NOMO-1 treated with dmso at 0.1 percent for 144 hours (cell line): ENCODE results near the gene MYOM3.

ENCODE experiments used
- DNase-seq: peaks from one replicate; lab custom pipeline; 2025; ENCODE audit not compliant: unreplicated experiment; lab: John Stamatoyannopoulos, UW

Gene MYOM3

GRCh38 chr1:24117132-24117531 is 5.2 kb upstream of the MYOM3 start:
- DNase-seq: no peak

- no peak for DNase-seq
Observed at GRCh38 chr1:24114753-24115152, 2.8 kb upstream of the MYOM3 start.

DNA sequence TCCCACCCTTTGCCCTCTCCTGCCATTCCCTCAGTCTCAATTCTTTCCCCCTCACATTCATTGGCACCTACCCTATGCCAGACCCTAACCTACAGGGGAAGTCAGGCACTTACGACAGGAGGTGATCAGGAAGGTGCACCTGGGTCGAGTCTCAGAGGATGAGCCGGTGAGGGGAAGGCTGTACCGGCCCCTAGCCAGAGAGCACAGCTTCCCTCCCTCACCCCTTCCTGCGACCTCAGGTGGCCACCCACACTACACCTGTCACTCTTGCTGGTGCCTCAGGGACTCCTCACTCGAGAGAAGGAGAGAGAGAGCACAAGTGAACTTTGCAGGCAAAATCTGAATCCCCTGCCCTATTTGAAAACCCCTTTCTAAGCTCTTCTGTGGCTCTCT is 1.7 kb upstream of the MYOM3 start:
- no peak for DNase-seq

DNA sequence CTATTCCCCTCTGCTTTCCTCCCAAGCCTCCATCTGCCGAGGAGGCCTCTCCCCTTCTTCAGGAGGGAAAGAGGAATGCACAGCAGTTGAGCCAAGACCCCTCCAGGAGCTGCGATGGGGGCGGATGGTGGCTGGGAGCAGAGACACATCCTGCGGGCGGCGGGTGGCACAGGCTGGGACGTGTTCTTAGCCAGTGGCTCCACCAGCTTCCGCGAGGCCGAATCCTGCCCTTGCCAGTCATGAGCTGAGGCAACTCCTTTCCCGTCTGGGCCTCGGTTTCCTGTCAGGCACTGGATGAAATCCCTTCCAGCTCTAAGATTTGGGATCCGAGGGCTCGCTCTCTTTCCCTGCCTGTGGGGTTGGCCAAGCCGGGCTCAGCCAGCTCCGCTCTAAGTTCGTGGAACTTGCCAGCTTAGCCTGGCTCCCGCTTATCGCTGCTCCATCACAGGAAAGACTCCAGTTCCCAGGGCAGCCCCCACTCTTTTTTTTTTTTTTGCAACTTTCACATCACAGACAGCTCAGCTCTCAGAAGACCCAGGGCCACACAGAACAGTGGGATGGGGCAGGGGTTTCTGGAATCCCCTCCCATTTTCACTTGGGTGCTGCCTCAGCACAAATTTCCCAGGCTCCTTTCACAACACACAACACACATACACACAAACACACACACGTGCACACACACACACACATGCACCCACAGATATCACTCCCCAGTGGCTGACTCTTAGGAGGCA is 506 bp downstream of the MYOM3 start:
- DNase-seq: no peak

DNA sequence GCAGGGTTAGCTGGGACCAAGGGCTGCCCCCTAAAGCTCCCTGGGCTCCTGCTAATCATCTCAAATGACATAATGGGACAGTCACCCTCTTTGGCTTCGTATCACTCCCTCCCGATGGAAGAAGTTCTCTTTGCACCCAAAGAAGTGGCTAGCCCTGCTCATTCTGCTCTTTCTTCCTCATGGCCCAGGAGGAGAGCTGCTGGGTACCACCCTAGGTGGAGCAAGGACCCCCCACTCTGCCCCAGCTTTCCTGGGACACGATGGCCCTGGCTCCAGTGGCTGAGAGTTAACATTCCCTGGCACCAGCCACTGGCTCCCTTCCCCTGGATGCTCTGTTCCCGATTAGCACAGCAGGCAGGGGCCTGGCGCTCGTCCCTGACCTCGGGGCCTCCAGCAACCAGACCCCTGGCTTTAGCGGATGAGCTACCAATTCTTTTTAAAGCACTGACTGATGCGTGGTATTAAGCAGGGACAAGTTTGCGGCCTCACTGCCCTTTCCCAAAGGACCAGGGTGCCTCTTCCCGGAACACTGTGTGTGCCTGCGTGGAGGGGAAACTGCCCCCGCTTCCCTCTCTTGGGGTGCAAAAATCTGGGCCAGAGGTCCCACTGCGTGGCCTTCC is 1.2 kb downstream of the MYOM3 start:
- DNase-seq: no peak

DNA sequence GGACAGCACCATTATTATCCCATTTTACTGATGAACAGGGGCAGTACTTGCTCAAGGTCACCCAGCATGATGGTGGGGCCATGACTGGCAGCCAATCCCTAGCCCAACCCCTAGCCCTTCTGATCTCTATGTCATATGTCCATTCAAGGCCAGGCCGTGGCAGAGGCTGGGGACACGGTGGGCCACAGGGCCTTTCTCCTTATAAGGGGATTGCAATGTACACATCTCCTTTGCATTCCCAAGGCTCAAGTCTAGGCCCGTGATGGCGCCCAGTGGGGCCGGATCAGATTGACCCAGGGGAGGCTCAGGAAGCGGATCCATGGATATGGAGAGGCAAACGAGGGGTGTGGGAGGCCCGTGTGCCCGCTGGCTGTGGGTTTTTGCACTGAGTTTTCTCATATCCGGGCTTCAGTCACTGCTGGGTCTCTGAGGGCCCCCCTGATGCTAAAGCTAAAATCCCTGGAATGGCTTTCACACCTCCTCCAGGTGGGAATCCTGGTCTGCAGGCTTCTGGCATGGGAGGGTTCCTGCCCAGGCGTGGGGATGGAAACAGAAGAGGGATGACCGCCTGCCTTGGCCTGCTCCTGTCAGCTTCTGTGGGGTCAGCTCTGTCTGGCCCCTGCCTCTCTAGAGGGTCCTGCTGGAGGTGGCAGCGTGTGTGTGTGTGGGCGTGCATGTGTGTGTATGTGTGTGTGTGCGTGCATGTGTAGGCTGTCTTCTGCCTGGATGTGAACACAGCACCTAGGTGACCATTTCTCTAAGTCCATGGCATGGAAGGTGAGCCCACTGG is 2.1 kb downstream of the MYOM3 start:
- DNase-seq: no peak

DNA sequence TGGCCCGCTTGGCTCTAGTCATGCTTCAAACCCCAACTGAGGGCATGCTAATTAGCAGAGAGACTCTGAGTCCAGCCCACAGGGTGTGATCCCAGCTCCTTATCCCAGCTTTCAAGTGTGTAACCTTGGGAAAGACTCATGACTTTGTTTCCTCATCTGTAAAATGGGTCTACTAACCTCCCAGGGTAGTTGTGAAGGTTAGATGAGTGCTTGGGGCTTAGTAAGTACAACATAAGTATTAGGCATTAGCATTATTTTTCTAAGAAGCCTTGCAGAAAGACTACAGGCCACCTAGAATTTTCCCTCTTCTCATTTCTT is 2.8 kb downstream of the MYOM3 start:
- no peak for DNase-seq

DNA sequence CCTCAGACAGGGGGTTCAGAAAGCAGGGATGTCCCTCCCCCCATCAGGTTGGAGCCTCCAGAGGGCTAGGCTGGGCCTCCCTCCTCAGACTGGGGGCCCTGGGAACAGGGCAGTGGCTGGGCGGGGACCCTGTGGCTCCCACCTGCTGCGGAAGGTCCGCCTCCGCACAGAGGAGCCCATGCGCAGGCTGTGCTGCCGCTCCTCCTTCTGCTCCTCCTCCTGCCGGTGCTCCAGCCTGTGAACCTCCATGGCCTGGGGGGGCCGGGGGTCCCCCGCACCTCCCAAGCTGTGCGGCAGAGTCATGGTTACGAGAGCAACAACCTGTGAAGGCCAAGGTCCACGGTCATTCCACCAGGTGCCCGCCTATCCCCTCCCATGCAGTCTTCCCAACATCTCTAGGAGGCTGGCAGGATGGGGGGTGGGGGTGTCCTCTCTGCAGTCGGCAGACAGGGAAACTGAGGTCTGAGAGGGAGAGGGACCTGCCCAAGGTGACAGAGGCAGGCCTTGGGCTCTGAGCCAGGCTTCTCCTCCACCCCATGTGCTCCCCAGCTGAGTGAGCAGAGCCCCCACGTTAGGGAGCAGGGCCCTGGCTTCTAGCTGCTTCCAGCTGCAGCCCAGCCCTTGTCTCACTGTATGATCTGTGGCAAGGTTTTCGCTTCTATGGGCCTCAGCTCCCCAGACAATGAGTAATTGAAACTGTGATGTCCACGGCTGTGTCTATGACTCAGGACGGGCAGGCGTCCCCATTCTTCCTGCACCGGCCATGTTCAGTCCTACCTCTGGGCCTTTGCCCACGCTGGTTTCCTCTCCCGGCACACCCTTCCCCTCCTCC is 3.4 kb downstream of the MYOM3 start:
- no peak for DNase-seq

- no peak for DNase-seq
Observed at GRCh38 chr1:24107462-24108138, 4.3 kb downstream of the MYOM3 start.

DNA sequence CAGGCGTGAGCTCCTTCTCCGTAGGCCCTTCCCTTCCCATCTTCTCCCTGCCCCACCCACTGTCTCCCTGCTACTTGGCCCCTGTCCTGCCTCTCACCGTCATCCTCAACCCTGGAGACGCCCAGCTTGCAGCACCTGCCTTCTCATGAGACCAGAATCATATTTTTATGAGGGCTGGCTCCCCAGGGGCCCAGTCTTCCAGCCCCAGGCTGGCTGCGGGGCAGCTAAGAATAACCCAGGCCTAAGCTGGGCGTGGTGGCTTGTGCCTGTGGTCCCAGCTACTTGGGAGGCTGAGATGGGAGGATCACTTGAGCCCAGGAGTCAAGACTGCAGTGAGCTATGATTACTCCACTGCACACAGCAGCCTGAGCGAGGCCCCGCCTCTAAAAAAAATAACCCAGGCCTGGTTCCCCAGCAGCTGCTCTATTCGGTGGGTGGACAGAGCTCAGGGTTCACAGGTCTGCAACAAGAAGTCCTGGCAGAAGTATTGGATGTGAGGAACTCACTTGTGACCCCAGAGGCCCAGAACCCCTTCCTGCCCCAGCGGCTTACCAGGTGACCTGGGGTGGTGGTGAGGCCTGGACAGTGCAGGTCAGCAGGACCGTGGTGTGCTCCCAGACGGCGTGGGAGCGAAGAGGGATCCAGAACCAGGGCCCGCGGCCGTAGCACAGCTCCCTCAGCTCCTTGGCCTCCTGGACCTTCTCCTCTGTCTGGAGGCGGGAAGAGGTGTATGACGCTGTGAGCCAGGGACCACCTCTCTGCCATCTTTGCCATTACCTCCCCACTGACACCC is 6.4 kb downstream of the MYOM3 start:
- DNase-seq: no peak

DNA sequence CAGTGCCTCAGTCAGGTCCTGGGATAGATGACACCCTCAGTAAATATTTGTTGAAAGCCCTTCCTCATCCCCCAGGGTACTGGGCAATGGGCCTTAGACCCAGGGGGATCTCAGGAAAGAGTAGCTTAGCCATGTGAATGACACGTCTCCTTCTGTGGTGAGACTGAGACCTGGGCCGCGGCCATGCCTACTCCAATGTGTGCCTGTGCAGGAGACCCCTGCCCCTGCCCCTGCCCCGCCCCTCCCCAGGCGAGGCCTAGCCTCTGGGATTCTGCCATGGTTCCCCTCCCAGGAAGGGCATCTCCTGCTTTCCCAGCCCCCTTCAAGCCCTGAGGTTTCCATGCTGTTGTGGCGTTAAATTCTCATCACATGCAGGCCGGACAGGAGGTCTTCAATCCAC is 7.1 kb downstream of the MYOM3 start:
- DNase-seq: no peak

DNA sequence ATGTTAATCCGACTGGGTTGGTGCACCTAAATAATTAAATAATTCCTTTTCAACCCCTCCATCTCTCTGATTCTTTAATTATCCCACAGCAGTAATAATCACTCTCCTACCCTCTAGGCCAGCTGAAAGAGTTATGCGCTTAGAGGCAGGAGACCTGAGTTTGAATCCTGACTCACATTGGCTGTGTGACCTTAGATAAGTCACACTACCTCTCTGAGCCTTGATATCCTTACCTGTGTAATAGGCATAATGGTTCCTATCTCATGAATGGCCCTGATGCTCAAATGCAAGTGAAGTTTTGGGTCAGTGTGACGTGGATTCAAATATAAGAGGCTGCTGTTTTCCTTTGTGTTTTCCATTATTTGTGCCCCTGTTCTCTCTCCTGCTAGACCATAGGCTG is 8.1 kb downstream of the MYOM3 start:
- no peak for DNase-seq

DNA sequence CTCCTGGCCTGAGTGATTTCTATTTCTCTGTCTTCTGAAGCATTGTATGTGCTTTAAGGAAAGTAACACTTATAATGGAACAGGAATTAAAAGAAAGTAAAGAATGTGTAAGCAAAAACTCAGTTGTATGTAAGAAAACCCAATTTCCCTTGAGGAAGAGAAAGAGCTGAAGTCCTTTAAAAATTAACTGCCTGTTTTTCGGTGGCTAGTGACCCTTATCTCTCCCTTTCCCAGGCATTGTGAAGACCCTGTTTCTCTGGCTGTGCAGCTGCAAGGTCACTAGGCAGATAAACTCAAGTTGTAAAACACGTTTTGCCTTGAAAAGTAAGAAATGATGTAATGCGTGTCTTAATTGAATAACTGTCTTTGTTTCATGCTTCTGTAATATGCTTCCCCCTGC is 8.5 kb downstream of the MYOM3 start:
- no peak for DNase-seq

- no peak for DNase-seq
Observed at GRCh38 chr1:24102961-24103360, 9.0 kb downstream of the MYOM3 start.

DNA sequence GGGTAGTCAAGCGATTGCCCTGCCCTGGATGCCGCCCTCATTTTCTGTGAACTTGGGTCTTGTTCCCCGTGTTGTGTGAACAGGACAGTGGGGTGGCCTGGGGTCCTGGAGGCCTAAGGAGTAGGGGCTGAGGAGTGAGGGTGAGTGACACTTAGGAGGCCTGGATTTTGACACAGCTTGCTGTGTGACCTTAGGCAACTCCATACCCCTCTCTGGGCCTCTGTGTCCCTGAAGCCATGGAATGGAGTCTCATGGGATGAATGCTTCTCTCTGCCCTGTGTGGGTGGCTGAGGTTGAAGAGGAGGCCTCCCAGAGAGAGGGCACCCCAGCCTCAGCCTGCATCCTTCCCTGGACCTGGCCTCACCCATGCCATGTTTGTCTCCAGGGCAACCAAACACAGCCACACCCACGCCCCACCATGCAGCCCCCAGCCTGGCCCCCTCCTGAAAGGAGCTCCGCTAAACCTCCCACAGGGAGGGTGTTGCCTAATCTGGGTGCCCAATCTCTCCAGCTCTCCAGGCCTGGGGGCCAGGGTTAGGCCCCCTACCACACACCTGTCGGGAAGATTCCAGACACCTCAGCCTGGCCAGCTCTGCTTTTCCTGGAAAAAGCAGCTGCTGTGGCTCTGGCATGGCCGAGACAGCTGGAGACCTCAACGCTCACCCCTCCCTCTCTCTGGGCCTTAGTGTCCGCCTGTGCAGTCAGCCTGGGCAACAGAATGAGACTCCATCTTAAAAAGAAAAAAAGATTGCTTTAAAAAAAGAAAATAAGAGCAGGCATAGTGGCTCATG is 9.9 kb downstream of the MYOM3 start:
- DNase-seq: no peak

DNA sequence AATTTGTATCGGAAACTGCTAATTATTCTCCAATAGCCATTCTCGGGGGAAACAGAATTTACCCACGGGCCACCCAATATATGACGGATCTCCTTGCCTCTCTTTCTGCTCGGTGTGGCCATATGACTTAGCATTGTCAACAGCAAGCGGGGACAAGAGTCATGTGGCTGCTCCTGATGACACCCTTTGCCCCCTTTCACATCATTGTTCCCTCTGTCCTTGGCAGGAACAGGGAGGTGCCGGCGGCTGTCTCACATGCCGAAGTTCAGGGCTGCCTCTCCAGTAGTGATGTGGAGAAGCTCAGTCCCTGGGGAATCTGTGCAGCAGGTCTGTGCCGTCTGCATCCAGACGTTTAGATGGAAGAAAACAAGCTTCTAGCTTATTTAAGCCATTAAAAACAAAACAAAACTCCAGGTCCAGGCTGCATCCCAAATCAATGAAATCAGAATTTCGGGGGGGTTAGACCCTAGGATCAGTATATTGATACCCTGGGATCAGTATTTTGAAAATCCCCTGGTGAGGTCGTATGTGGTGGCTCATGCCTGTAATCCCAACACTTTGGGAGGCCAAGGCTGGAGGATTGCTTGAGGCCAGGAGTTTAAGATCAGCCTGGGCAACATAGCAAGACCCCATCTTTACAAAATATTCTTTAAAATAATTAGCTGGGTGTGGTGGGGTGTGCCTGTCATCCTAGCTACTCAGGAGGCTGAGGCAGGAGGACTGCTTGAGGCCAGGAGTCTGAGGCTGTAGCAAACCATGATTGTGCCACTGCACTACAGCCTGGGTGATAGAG is 10.8 kb downstream of the MYOM3 start:
- no peak for DNase-seq

DNA sequence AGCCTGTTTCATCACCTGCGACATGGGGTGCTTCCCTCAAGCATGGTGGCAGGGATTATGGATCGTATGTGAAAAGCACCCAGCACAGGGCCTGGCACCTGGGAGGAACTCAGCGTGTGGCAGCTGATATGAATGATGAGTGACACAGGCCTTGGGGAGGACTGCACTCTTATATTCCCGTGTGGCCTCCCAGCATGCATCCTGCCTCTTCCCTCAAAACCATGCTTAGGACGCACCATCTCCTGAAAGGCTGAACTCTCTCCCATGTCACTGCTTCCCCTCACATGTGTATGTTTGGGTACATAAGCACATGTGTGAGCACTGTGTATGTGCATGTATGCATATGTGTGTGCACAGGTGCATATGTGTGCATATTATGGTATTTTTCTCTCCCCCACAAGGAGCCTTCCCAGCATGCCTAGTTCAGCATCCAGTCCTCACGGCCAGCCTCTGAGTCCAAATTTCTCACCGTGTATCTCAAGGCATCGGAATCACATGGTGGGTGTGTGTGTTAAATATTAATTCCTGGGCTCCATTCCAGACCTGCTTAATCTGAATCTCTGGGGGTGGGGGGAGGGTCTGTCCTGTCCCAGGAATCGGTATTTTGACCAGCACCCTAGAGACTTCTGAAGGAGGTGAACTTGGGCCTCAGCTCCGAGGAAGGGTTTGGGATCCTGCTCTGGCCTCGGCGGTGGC is 12.8 kb downstream of the MYOM3 start:
- no peak for DNase-seq

GRCh38 chr1:24098102-24098501 is 13.8 kb downstream of the MYOM3 start:
- no peak for DNase-seq
